WTC11 (cell line): ENCODE measurements around the gene EFCAB13.
"Not testable (repeated sequence)": the region's sequence is repeated elsewhere in the genome, so short reads cannot be mapped to it uniquely, and the experiment has no call there.

ENCODE experiments used
- ESRRA ChIP-seq: sonication (generic); formaldehyde crosslinking; IDR thresholded peaks from 2 replicates; pipeline ENCODE4 v1.8.1; 2022; ENCODE audit warnings: mild to moderate bottlenecking, missing genetic modification reagents, borderline replicate concordance
- SMAD3 ChIP-seq: sonication (generic); formaldehyde crosslinking; IDR thresholded peaks from 2 replicates; pipeline ENCODE4 v1.8.0; 2022; ENCODE audit warnings: missing genetic modification reagents, mild to moderate bottlenecking, borderline replicate concordance
- SMAD4 ChIP-seq: sonication (generic); formaldehyde crosslinking; IDR thresholded peaks from 2 replicates; pipeline ENCODE4 v1.8.0; 2022; ENCODE audit warnings: mild to moderate bottlenecking, missing genetic modification reagents
- TF ChIP-seq, protein P1 (sequence below): sonication (generic); formaldehyde crosslinking; IDR thresholded peaks from 2 replicates; pipeline ENCODE4 v1.8.1; 2023; ENCODE audit warnings: mild to moderate bottlenecking, missing genetic modification reagents
- TF ChIP-seq, protein P2 (sequence below): fragments of 200-600 bp; IDR thresholded peaks from 2 replicates; pipeline ENCODE4 v1.8.0; 2022; ENCODE audit warnings: antibody characterized with exemption
- TF ChIP-seq, protein P3 (sequence below): sonication (generic); formaldehyde crosslinking; IDR thresholded peaks from 2 replicates; pipeline ENCODE4 v1.8.0; 2023; ENCODE audit warnings: missing genetic modification reagents, mild to moderate bottlenecking, borderline replicate concordance
- TF ChIP-seq, protein P4 (sequence below): sonication (generic); formaldehyde crosslinking; IDR thresholded peaks from 2 replicates; pipeline ENCODE4 v1.8.0; 2022; ENCODE audit warnings: mild to moderate bottlenecking, missing genetic modification reagents

DNA sequence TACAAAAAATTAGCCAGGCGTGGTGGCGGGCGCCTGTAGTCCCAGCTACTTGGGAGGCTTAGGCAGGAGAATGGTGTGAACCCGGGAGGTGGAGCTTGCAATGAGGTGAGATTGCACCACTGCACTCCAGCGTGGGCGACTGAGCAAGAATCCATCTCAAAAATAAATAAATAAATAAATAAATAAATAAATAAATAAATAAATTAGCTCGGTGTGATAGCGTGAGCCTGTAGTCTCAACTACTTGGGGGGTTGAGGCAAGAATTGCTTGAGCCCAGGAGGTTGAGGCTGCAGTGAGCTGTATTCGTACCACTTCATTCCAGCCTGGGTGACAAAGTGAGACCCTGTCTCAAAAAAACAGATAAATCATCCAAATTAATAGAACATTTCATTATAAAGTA lies 108.5 kb downstream of the EFCAB13 start:
- not testable (repeated sequence) for TF ChIP-seq SMAD3, ESRRA, SMAD4 (CRISPR knock-in tag)
- TF ChIP-seq, protein P1, sequence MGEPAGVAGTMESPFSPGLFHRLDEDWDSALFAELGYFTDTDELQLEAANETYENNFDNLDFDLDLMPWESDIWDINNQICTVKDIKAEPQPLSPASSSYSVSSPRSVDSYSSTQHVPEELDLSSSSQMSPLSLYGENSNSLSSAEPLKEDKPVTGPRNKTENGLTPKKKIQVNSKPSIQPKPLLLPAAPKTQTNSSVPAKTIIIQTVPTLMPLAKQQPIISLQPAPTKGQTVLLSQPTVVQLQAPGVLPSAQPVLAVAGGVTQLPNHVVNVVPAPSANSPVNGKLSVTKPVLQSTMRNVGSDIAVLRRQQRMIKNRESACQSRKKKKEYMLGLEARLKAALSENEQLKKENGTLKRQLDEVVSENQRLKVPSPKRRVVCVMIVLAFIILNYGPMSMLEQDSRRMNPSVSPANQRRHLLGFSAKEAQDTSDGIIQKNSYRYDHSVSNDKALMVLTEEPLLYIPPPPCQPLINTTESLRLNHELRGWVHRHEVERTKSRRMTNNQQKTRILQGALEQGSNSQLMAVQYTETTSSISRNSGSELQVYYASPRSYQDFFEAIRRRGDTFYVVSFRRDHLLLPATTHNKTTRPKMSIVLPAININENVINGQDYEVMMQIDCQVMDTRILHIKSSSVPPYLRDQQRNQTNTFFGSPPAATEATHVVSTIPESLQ (CRISPR knock-in tag) = not testable (repeated sequence)
- TF ChIP-seq, protein P2, sequence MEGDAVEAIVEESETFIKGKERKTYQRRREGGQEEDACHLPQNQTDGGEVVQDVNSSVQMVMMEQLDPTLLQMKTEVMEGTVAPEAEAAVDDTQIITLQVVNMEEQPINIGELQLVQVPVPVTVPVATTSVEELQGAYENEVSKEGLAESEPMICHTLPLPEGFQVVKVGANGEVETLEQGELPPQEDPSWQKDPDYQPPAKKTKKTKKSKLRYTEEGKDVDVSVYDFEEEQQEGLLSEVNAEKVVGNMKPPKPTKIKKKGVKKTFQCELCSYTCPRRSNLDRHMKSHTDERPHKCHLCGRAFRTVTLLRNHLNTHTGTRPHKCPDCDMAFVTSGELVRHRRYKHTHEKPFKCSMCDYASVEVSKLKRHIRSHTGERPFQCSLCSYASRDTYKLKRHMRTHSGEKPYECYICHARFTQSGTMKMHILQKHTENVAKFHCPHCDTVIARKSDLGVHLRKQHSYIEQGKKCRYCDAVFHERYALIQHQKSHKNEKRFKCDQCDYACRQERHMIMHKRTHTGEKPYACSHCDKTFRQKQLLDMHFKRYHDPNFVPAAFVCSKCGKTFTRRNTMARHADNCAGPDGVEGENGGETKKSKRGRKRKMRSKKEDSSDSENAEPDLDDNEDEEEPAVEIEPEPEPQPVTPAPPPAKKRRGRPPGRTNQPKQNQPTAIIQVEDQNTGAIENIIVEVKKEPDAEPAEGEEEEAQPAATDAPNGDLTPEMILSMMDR = not testable (repeated sequence)
- TF ChIP-seq, protein P3, sequence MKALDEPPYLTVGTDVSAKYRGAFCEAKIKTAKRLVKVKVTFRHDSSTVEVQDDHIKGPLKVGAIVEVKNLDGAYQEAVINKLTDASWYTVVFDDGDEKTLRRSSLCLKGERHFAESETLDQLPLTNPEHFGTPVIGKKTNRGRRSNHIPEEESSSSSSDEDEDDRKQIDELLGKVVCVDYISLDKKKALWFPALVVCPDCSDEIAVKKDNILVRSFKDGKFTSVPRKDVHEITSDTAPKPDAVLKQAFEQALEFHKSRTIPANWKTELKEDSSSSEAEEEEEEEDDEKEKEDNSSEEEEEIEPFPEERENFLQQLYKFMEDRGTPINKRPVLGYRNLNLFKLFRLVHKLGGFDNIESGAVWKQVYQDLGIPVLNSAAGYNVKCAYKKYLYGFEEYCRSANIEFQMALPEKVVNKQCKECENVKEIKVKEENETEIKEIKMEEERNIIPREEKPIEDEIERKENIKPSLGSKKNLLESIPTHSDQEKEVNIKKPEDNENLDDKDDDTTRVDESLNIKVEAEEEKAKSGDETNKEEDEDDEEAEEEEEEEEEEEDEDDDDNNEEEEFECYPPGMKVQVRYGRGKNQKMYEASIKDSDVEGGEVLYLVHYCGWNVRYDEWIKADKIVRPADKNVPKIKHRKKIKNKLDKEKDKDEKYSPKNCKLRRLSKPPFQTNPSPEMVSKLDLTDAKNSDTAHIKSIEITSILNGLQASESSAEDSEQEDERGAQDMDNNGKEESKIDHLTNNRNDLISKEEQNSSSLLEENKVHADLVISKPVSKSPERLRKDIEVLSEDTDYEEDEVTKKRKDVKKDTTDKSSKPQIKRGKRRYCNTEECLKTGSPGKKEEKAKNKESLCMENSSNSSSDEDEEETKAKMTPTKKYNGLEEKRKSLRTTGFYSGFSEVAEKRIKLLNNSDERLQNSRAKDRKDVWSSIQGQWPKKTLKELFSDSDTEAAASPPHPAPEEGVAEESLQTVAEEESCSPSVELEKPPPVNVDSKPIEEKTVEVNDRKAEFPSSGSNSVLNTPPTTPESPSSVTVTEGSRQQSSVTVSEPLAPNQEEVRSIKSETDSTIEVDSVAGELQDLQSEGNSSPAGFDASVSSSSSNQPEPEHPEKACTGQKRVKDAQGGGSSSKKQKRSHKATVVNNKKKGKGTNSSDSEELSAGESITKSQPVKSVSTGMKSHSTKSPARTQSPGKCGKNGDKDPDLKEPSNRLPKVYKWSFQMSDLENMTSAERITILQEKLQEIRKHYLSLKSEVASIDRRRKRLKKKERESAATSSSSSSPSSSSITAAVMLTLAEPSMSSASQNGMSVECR = not testable (repeated sequence)
- TF ChIP-seq, protein P4, sequence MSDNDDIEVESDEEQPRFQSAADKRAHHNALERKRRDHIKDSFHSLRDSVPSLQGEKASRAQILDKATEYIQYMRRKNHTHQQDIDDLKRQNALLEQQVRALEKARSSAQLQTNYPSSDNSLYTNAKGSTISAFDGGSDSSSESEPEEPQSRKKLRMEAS (CRISPR knock-in tag) = not testable (repeated sequence)
